ENCODE data around the gene FSTL4. TPM values are rescaled to one million over a fixed set of nuclear protein-coding genes. Genes with fewer than 3 reads are reported as not detected.

The FSTL4 gene
- total RNA-seq, 2 experiments from 2014 or later, result not detected

DNA sequence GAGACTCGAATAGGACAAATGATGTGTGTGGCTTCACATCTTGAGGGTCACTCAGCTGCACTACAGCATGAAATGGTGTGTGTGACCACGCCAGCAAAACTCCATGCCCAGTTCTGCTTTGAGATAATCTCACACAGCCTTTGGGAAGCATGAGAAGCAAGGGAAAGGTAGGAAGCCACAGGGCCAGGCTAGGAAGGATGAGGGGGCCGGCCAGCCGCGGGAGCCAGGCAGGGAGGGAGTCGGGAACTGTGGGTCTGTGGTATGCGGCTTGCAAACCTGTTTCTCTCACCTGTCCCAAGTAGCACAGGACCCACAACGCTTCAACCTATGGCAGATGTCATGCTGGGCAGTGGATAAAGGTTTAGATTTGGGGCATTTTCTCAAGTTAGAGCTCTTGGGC is 418.5 kb downstream of the FSTL4 start:
- DNase-seq (ENCODE audit: low spot score), result no peak
- H3K9me2 ChIP-seq (ENCODE audit: insufficient read depth, low read length), result no peaks in the 10 kb centered on the region
- CTCF ChIA-PET (ENCODE audit: unreplicated experiment), result no interaction called here
- TF ChIP-seq EZH2phosphoT487 (IDR thresholded peaks at IDR 0.05; ENCODE audit: borderline replicate concordance, low read depth, low read length), result no peak
- no peak for TF ChIP-seq CTCF (conservative IDR thresholded peaks at IDR 0.05; ENCODE audit: low read length)
- H2AFZ ChIP-seq (ENCODE audit: low read length), result no peak overlapping the region
- no peaks in the 10 kb centered on the region for H3K9me3 ChIP-seq (ENCODE audit: low read length)
- no peak overlapping the region for H3K4me3 ChIP-seq (ENCODE audit: low read depth, low read length, poor library complexity, severe bottlenecking)
- H3K4me1 ChIP-seq (ENCODE audit: insufficient read depth, low read length, poor library complexity, severe bottlenecking), result no peaks in the 10 kb centered on the region
- H3K27ac ChIP-seq (ENCODE audit: low read depth, low read length, poor library complexity, severe bottlenecking), result no peak overlapping the region
- H3K4me2 ChIP-seq (ENCODE audit: low read length), result no peak overlapping the region
- POLR2A ChIA-PET, result interaction anchor here (0.6 kb wide), 1 partner anchor 97 kb away, joined by 5 read pairs; no protein-coding TSS in a partner anchor
- H3K79me2 ChIP-seq (ENCODE audit: insufficient read depth, low read depth, low read length), result no peaks in the 10 kb centered on the region
- H4K20me1 ChIP-seq (ENCODE audit: insufficient read depth, low read length), result no peaks in the 10 kb centered on the region
- H3K36me3 ChIP-seq (ENCODE audit: insufficient read depth, low read length), result no peaks in the 10 kb centered on the region
- intact Hi-C loops (cut with micrococcal nuclease; ENCODE audit: unreplicated experiment), result no loop called here
- BruUV-seq (replicated peaks), result no TSS peak

GRCh38 chr5:133192716-133193115 is 419.6 kb downstream of the FSTL4 start:
- no TSS peak for BruUV-seq (replicated peaks)
- H3K4me1 ChIP-seq (ENCODE audit: insufficient read depth, low read length, poor library complexity, severe bottlenecking), result no peaks in the 10 kb centered on the region
- TF ChIP-seq CTCF (conservative IDR thresholded peaks at IDR 0.05; ENCODE audit: low read length), result no peak
- no peak for TF ChIP-seq EZH2phosphoT487 (IDR thresholded peaks at IDR 0.05; ENCODE audit: borderline replicate concordance, low read depth, low read length)

GRCh38 chr5:133189881-133190280 is 422.5 kb downstream of the FSTL4 start:
- no peaks in the 10 kb centered on the region for H3K79me2 ChIP-seq (ENCODE audit: insufficient read depth, low read depth, low read length)
- no peak overlapping the region for H3K4me2 ChIP-seq (ENCODE audit: low read length)
- H2AFZ ChIP-seq (ENCODE audit: low read length), result no peak overlapping the region
- H3K36me3 ChIP-seq (ENCODE audit: insufficient read depth, low read length), result no peaks in the 10 kb centered on the region
- TF ChIP-seq CTCF (conservative IDR thresholded peaks at IDR 0.05; ENCODE audit: low read length) (no peak), EZH2phosphoT487 (IDR thresholded peaks at IDR 0.05; ENCODE audit: borderline replicate concordance, low read depth, low read length) (no peak)
- ChIA-PET CTCF (ENCODE audit: unreplicated experiment) (no interaction called here), POLR2A (interaction anchor here (0.6 kb wide), 1 partner anchor 29 kb away, joined by 3 read pairs; no protein-coding TSS in a partner anchor)
- H3K9me2 ChIP-seq (ENCODE audit: insufficient read depth, low read length), result no peaks in the 10 kb centered on the region
- no peaks in the 10 kb centered on the region for H3K9me3 ChIP-seq (ENCODE audit: low read length)
- no peaks in the 10 kb centered on the region for H3K4me1 ChIP-seq (ENCODE audit: insufficient read depth, low read length, poor library complexity, severe bottlenecking)
- H3K4me3 ChIP-seq (ENCODE audit: low read depth, low read length, poor library complexity, severe bottlenecking), result no peak overlapping the region
- intact Hi-C loops (cut with micrococcal nuclease; ENCODE audit: unreplicated experiment), result no loop called here
- no peak overlapping the region for H3K27ac ChIP-seq (ENCODE audit: low read depth, low read length, poor library complexity, severe bottlenecking)
- no peaks in the 10 kb centered on the region for H4K20me1 ChIP-seq (ENCODE audit: insufficient read depth, low read length)
- DNase-seq (ENCODE audit: low spot score), result no peak
- no TSS peak for BruUV-seq (replicated peaks)

More at GRCh38 chr5:133192716-133193115, 419.6 kb downstream of the FSTL4 start:
- POLR2A ChIA-PET, result interaction anchor here (1.2 kb wide), 1 partner anchor 89 kb away, joined by 3 read pairs; no protein-coding TSS in a partner anchor
- DNase-seq (ENCODE audit: low spot score), result no peak
- Histone ChIP-seq H3K9me3 (ENCODE audit: low read length) (no peaks in the 10 kb centered on the region), H3K36me3 (ENCODE audit: insufficient read depth, low read length) (no peaks in the 10 kb centered on the region), H2AFZ (ENCODE audit: low read length) (no peak overlapping the region), H3K27ac (ENCODE audit: low read depth, low read length, poor library complexity, severe bottlenecking) (no peak overlapping the region), H3K9me2 (ENCODE audit: insufficient read depth, low read length) (no peaks in the 10 kb centered on the region), H4K20me1 (ENCODE audit: insufficient read depth, low read length) (no peaks in the 10 kb centered on the region), H3K4me3 (ENCODE audit: low read depth, low read length, poor library complexity, severe bottlenecking) (no peak overlapping the region), H3K79me2 (ENCODE audit: insufficient read depth, low read depth, low read length) (no peaks in the 10 kb centered on the region), H3K4me2 (ENCODE audit: low read length) (no peak overlapping the region)
- intact Hi-C loops (cut with micrococcal nuclease; ENCODE audit: unreplicated experiment), result no loop called here
- CTCF ChIA-PET (ENCODE audit: unreplicated experiment), result no interaction called here
